WTC11 (cell line): Measurements from ENCODE around the gene PLD2. TPM values are rescaled to one million over a fixed set of nuclear protein-coding genes. Genes with fewer than 3 reads are reported as not detected.
A peak's percentile ranks its signal among the peaks of the same experiment; 100 is the strongest.

ENCODE experiments used
- ATAC-seq: fragments of 200-7000 bp; cut with Tn5 transposase; 2 replicates; pipeline ENCODE4 v1.10.0; 2021; ENCODE audit warnings: mild to moderate bottlenecking, moderate library complexity
- CTCF ChIA-PET: fragments of 300-600 bp; sonication (Branson Sonifier 250); formaldehyde crosslinking; loops from one replicate; lab custom pipeline; 2021; ENCODE audit warnings: antibody characterized with exemption; lab: Charles Lee
- POLR2A ChIA-PET: fragments of 350-600 bp; sonication (Branson Sonifier 250); formaldehyde crosslinking; loops from one replicate; lab custom pipeline; 2021; ENCODE audit warnings: antibody characterized with exemption; lab: Charles Lee
- DNase-seq: peaks from one replicate; pipeline ENCODE4 v3.0.0; 2021; ENCODE audit warnings: low spot score
- H3K27ac Mint-ChIP-seq: 2 replicates; pipeline ENCODE4 v1.8.0; 2021; ENCODE audit warnings: mixed read lengths
- H3K27me3 Mint-ChIP-seq: 2 replicates; pipeline ENCODE4 v1.8.0; 2021; ENCODE audit warnings: low read depth, mild to moderate bottlenecking, moderate library complexity, mixed read lengths
- H3K36me3 Mint-ChIP-seq: 2 replicates; pipeline ENCODE4 v1.8.0; 2021; ENCODE audit warnings: mixed read lengths
- H3K4me1 Mint-ChIP-seq: 2 replicates; pipeline ENCODE4 v1.8.0; 2022; ENCODE audit warnings: mixed read lengths
- H3K4me3 Mint-ChIP-seq: 2 replicates; pipeline ENCODE4 v1.8.0; 2021; ENCODE audit warnings: mild to moderate bottlenecking, moderate library complexity, mixed read lengths
- H3K9me3 Mint-ChIP-seq: 2 replicates; pipeline ENCODE4 v1.8.0; 2021; ENCODE audit warnings: mixed read lengths
- ATF1 ChIP-seq: sonication (generic); formaldehyde crosslinking; IDR thresholded peaks from 2 replicates; pipeline ENCODE4 v1.8.1; 2023; ENCODE audit warnings: mild to moderate bottlenecking, moderate library complexity, missing genetic modification reagents
- ETV6 ChIP-seq: sonication (generic); formaldehyde crosslinking; IDR thresholded peaks from 2 replicates; pipeline ENCODE4 v1.8.1; 2022; ENCODE audit warnings: mild to moderate bottlenecking, missing genetic modification reagents
- HMGXB4 ChIP-seq: sonication (generic); formaldehyde crosslinking; IDR thresholded peaks from 2 replicates; pipeline ENCODE4 v1.8.1; 2023; ENCODE audit warnings: mild to moderate bottlenecking, moderate library complexity, missing genetic modification reagents
- MXD4 ChIP-seq: fragments of 250-450 bp; sonication (Bioruptor Pico); IDR thresholded peaks from 2 replicates; pipeline ENCODE4 v1.8.0; 2021; ENCODE audit warnings: mild to moderate bottlenecking, moderate library complexity, borderline replicate concordance
- NFATC4 ChIP-seq: fragments of 250-450 bp; sonication (Bioruptor Pico); IDR thresholded peaks from 2 replicates; pipeline ENCODE4 v1.9.0; 2021; ENCODE audit warnings: mild to moderate bottlenecking
- NFYB ChIP-seq: sonication (generic); formaldehyde crosslinking; conservative IDR thresholded peaks from 2 replicates; pipeline ENCODE4 v1.8.0; 2022; ENCODE audit warnings: low read depth, missing genetic modification reagents
- RELA ChIP-seq: sonication (generic); formaldehyde crosslinking; IDR thresholded peaks from 2 replicates; pipeline ENCODE4 v1.8.1; 2022; ENCODE audit warnings: missing genetic modification reagents, mild to moderate bottlenecking, borderline replicate concordance
- SP1 ChIP-seq: sonication (generic); formaldehyde crosslinking; conservative IDR thresholded peaks from 2 replicates; pipeline ENCODE4 v1.8.1; 2022; ENCODE audit warnings: missing genetic modification reagents
- TEAD4 ChIP-seq: sonication (generic); formaldehyde crosslinking; IDR thresholded peaks from 2 replicates; pipeline ENCODE4 v1.8.0; 2022; ENCODE audit warnings: mild to moderate bottlenecking, missing genetic modification reagents
- ZNF281 ChIP-seq: sonication (generic); formaldehyde crosslinking; IDR thresholded peaks from 2 replicates; pipeline ENCODE4 v1.8.0; 2023; ENCODE audit warnings: mild to moderate bottlenecking, missing genetic modification reagents
- ZNF317 ChIP-seq: sonication (generic); formaldehyde crosslinking; IDR thresholded peaks from 2 replicates; pipeline ENCODE4 v1.8.1; 2023; ENCODE audit warnings: low read depth, mild to moderate bottlenecking, moderate library complexity, missing genetic modification reagents, borderline replicate concordance
- ZNF512 ChIP-seq: sonication (generic); formaldehyde crosslinking; IDR thresholded peaks from 2 replicates; pipeline ENCODE4 v1.8.1; 2022; ENCODE audit warnings: missing genetic modification reagents, borderline replicate concordance
- total RNA-seq: library from RNA; stranded (reverse); gene quantifications from 3 replicates; pipeline ENCODE4 v1.2.3, GENCODE V29; 2021
- TF ChIP-seq, protein P1 (sequence below): sonication (generic); formaldehyde crosslinking; IDR thresholded peaks from 2 replicates; pipeline ENCODE4 v1.8.0; 2022; ENCODE audit warnings: mild to moderate bottlenecking, missing genetic modification reagents
- TF ChIP-seq, protein P2 (sequence below): sonication (generic); formaldehyde crosslinking; IDR thresholded peaks from 2 replicates; pipeline ENCODE4 v1.8.1; 2023; ENCODE audit warnings: mild to moderate bottlenecking, missing genetic modification reagents, moderate library complexity
- TF ChIP-seq, protein P3 (sequence below): sonication (generic); formaldehyde crosslinking; IDR thresholded peaks from 2 replicates; pipeline ENCODE4 v1.8.0; 2023; ENCODE audit warnings: missing genetic modification reagents

PLD2 gene
- total RNA-seq, 1 experiment from 2014 or later, result 64.9 TPM

DNA sequence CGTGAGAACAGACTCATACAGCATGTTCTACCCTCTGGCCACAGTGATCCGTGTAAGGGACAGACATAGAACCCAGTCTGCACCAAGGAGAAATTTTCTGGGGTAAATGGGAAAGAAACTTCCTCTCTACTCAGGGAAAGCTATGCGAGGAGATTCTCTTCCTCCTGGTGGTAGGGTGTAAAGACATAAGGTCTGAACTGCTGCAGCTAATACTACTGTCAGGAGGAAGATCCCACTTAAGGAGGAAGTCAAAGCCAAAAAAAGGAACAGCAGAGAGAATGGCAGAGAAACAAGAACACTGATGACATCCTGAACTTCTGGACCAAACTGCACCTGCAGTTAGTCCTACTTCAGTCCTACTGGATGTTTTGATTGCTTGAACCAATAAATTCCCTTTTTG is 42.4 kb upstream of the PLD2 start:
- CTCF ChIA-PET, result interaction anchor here (0.6 kb wide), 1 partner anchor 352 kb away, joined by 3 read pairs; no protein-coding TSS in a partner anchor

More for the DNA sequence above, 42.4 kb upstream of the PLD2 start:
- ATAC-seq (no peak), DNase-seq (no peak)
- H3K4me3 Mint-ChIP-seq, result no peak overlapping the region
- TF ChIP-seq TEAD4 (CRISPR knock-in tag), result no peak
- no peak for TF ChIP-seq SP1 (CRISPR knock-in tag)
- TF ChIP-seq ZNF317 (CRISPR knock-in tag), result no peak
- TF ChIP-seq, protein P1, sequence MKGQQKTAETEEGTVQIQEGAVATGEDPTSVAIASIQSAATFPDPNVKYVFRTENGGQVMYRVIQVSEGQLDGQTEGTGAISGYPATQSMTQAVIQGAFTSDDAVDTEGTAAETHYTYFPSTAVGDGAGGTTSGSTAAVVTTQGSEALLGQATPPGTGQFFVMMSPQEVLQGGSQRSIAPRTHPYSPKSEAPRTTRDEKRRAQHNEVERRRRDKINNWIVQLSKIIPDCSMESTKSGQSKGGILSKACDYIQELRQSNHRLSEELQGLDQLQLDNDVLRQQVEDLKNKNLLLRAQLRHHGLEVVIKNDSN (CRISPR knock-in tag), result no peak
- no peak for TF ChIP-seq ATF1
- TF ChIP-seq RELA (CRISPR knock-in tag), result no peak
- TF ChIP-seq ZNF512 (CRISPR knock-in tag), result no peak
- TF ChIP-seq, protein P2, sequence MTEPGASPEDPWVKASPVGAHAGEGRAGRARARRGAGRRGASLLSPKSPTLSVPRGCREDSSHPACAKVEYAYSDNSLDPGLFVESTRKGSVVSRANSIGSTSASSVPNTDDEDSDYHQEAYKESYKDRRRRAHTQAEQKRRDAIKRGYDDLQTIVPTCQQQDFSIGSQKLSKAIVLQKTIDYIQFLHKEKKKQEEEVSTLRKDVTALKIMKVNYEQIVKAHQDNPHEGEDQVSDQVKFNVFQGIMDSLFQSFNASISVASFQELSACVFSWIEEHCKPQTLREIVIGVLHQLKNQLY (CRISPR knock-in tag), result no peak
- TF ChIP-seq NFYB (CRISPR knock-in tag), result no peak
- TF ChIP-seq ZNF281, result no peak
- TF ChIP-seq, protein P3, sequence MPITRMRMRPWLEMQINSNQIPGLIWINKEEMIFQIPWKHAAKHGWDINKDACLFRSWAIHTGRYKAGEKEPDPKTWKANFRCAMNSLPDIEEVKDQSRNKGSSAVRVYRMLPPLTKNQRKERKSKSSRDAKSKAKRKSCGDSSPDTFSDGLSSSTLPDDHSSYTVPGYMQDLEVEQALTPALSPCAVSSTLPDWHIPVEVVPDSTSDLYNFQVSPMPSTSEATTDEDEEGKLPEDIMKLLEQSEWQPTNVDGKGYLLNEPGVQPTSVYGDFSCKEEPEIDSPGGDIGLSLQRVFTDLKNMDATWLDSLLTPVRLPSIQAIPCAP (CRISPR knock-in tag), result no peak
- TF ChIP-seq ETV6 (CRISPR knock-in tag), result no peak
- TF ChIP-seq HMGXB4, result no peak
- TF ChIP-seq NFATC4 (CRISPR knock-in tag), result no peak
- no peak for TF ChIP-seq MXD4
- H3K4me1 Mint-ChIP-seq, result no peaks in the 10 kb centered on the region
- H3K9me3 Mint-ChIP-seq, result no peaks in the 10 kb centered on the region
- H3K27me3 Mint-ChIP-seq, result no peaks in the 10 kb centered on the region
- no peaks in the 10 kb centered on the region for H3K36me3 Mint-ChIP-seq
- peak overlapping the region; percentile 58; the same call in 1 of the 2 replicates for H3K27ac Mint-ChIP-seq
- POLR2A ChIA-PET, result no interaction called here
